OCI-LY1 (cell line): ENCODE measurements around the gene IQSEC1.

Experiments used
- CTCF ChIP-seq: fragments of 200-600 bp; sonication (generic), shearing (Covaris generic); IDR thresholded peaks from 2 replicates; pipeline ENCODE4 v1.5.1; 2017; ENCODE audit warnings: mild to moderate bottlenecking, antibody characterized with exemption, low read length, moderate library complexity, mixed read lengths
- EZH2 ChIP-seq: fragments of 200-600 bp; sonication (generic), shearing (Covaris generic); IDR thresholded peaks from 2 replicates; pipeline ENCODE4 v1.8.0; 2017; ENCODE audit warnings: borderline replicate concordance, mixed run types, mild to moderate bottlenecking, antibody characterized with exemption, low read length, moderate library complexity, mixed read lengths

- no peak for TF ChIP-seq CTCF
- no peak for TF ChIP-seq EZH2
Observed at GRCh38 chr3:13088028-13089006, 15.1 kb upstream of the IQSEC1 start.
